ENCODE measurements around the gene SNAPC2. TPM values are rescaled to one million over a fixed set of nuclear protein-coding genes. Genes with fewer than 3 reads are reported as not detected.

The SNAPC2 gene
- total and polyA plus RNA-seq, 2 donors from 2014 or later = 18.4 to 24.3 TPM

GRCh38 chr19:7879111-7879807 is 40.9 kb upstream of the SNAPC2 start:
- FAIRE-seq (no peak), DNase-seq (no peak)
- H3K4me1 ChIP-seq (ENCODE audit: control insufficient read depth in 2 of 3, insufficient read depth in 2 of 3, low read depth in 1 of 3, low read length in 3 of 3) = no peaks in the 10 kb centered on the region
- no peak overlapping the region for H3K4me3 ChIP-seq (ENCODE audit: low read length in 3 of 3)
- TF ChIP-seq CTCF (IDR thresholded peaks at IDR 0.05; ENCODE audit: borderline replicate concordance, extremely low read depth, insufficient read depth) = no peak
- H3K9me3 ChIP-seq (ENCODE audit: control insufficient read depth in 2 of 3, insufficient read depth in 1 of 3, low read length in 3 of 3) = no peaks in the 10 kb centered on the region
- H3K27me3 ChIP-seq (ENCODE audit: control insufficient read depth, insufficient read depth, low read length) = no peaks in the 10 kb centered on the region
- H3K36me3 ChIP-seq (ENCODE audit: control insufficient read depth in 2 of 3, insufficient read depth in 3 of 3, low read length in 3 of 3) = no peaks in the 10 kb centered on the region
- intact Hi-C loops (cut with DNase I) = no loop called here
- no peak overlapping the region for H3K27ac ChIP-seq (ENCODE audit: low read depth in 2 of 2, low read length in 2 of 2)
- H3K9ac ChIP-seq (ENCODE audit: low read length in 3 of 3) = no peak overlapping the region

GRCh38 chr19:7879836-7880235 is 40.3 kb upstream of the SNAPC2 start:
- DNase-seq (peak in 1 of 5 donors; percentile 53), FAIRE-seq (no peak)
- H3K27ac ChIP-seq (ENCODE audit: low read depth in 2 of 2, low read length in 2 of 2) = no peak overlapping the region
- no peaks in the 10 kb centered on the region for H3K4me1 ChIP-seq (ENCODE audit: control insufficient read depth in 2 of 3, insufficient read depth in 2 of 3, low read depth in 1 of 3, low read length in 3 of 3)
- H3K9me3 ChIP-seq (ENCODE audit: control insufficient read depth in 2 of 3, insufficient read depth in 1 of 3, low read length in 3 of 3) = no peaks in the 10 kb centered on the region
- intact Hi-C loops (cut with DNase I) = no loop called here
- H3K36me3 ChIP-seq (ENCODE audit: control insufficient read depth in 2 of 3, insufficient read depth in 3 of 3, low read length in 3 of 3) = no peaks in the 10 kb centered on the region
- no peak for TF ChIP-seq CTCF (IDR thresholded peaks at IDR 0.05; ENCODE audit: borderline replicate concordance, extremely low read depth, insufficient read depth)
- H3K4me3 ChIP-seq (ENCODE audit: low read length in 3 of 3) = no peak overlapping the region
- H3K27me3 ChIP-seq (ENCODE audit: control insufficient read depth, insufficient read depth, low read length) = no peaks in the 10 kb centered on the region
- no peak overlapping the region for H3K9ac ChIP-seq (ENCODE audit: low read length in 3 of 3)

- FAIRE-seq (no peak), DNase-seq (no peak)
- H3K4me3 ChIP-seq (ENCODE audit: low read length in 3 of 3) = no peak overlapping the region
- no peaks in the 10 kb centered on the region for H3K9me3 ChIP-seq (ENCODE audit: control insufficient read depth in 2 of 3, insufficient read depth in 1 of 3, low read length in 3 of 3)
- intact Hi-C loops (cut with DNase I) = no loop called here
- no peak for TF ChIP-seq CTCF (IDR thresholded peaks at IDR 0.05; ENCODE audit: borderline replicate concordance, extremely low read depth, insufficient read depth)
- H3K9ac ChIP-seq (ENCODE audit: low read length in 3 of 3) = no peak overlapping the region
- no peaks in the 10 kb centered on the region for H3K27me3 ChIP-seq (ENCODE audit: control insufficient read depth, insufficient read depth, low read length)
- no peaks in the 10 kb centered on the region for H3K36me3 ChIP-seq (ENCODE audit: control insufficient read depth in 2 of 3, insufficient read depth in 3 of 3, low read length in 3 of 3)
- no peaks in the 10 kb centered on the region for H3K4me1 ChIP-seq (ENCODE audit: control insufficient read depth in 2 of 3, insufficient read depth in 2 of 3, low read depth in 1 of 3, low read length in 3 of 3)
- H3K27ac ChIP-seq (ENCODE audit: low read depth in 2 of 2, low read length in 2 of 2) = no peak overlapping the region
These were observed 38.2 kb upstream of the SNAPC2 start for GRCh38 chr19:7881910-7882309.

- Histone ChIP-seq H3K36me3 (ENCODE audit: control insufficient read depth in 2 of 3, insufficient read depth in 3 of 3, low read length in 3 of 3) (no peaks in the 10 kb centered on the region), H3K9me3 (ENCODE audit: control insufficient read depth in 2 of 3, insufficient read depth in 1 of 3, low read length in 3 of 3) (no peaks in the 10 kb centered on the region), H3K27ac (ENCODE audit: low read depth in 2 of 2, low read length in 2 of 2) (no peak overlapping the region), H3K4me1 (ENCODE audit: control insufficient read depth in 2 of 3, insufficient read depth in 2 of 3, low read depth in 1 of 3, low read length in 3 of 3) (no peaks in the 10 kb centered on the region), H3K27me3 (ENCODE audit: control insufficient read depth, insufficient read depth, low read length) (no peaks in the 10 kb centered on the region), H3K9ac (ENCODE audit: low read length in 3 of 3) (no peak overlapping the region), H3K4me3 (ENCODE audit: low read length in 3 of 3) (no peak overlapping the region)
- FAIRE-seq = no peak
- intact Hi-C loops (cut with DNase I) = no loop called here
- no peak for TF ChIP-seq CTCF (IDR thresholded peaks at IDR 0.05; ENCODE audit: borderline replicate concordance, extremely low read depth, insufficient read depth)
- no peak for DNase-seq
These were observed 37.0 kb upstream of the SNAPC2 start for GRCh38 chr19:7883105-7883504.

Measured in kidney (tissue), 14 donors.